Left kidney (tissue), 2 donors: ENCODE data around the gene NEDD8. TPM values are rescaled to one million over a fixed set of nuclear protein-coding genes. Genes with fewer than 3 reads are reported as not detected.
"Not testable (repeated sequence)": the region's sequence is repeated elsewhere in the genome, so short reads cannot be mapped to it uniquely, and the experiment has no call there.

Experiments used
- DNase-seq: peaks from one replicate; pipeline ENCODE4 v3.0.0-alpha.2; 2013
- polyA plus RNA-seq: library from polyadenylated mRNA; unstranded; fragments of 120-200 nt; gene quantifications from one replicate; pipeline ENCODE4 v1.2.1, GENCODE V29; 2013; ENCODE audit not compliant: insufficient read length

NEDD8 gene
- polyA plus RNA-seq, 1 donor: 231 TPM

GRCh38 chr14:24202538-24202937 lies 29.6 kb downstream of the NEDD8 start:
- DNase-seq: not testable (repeated sequence)

DNA sequence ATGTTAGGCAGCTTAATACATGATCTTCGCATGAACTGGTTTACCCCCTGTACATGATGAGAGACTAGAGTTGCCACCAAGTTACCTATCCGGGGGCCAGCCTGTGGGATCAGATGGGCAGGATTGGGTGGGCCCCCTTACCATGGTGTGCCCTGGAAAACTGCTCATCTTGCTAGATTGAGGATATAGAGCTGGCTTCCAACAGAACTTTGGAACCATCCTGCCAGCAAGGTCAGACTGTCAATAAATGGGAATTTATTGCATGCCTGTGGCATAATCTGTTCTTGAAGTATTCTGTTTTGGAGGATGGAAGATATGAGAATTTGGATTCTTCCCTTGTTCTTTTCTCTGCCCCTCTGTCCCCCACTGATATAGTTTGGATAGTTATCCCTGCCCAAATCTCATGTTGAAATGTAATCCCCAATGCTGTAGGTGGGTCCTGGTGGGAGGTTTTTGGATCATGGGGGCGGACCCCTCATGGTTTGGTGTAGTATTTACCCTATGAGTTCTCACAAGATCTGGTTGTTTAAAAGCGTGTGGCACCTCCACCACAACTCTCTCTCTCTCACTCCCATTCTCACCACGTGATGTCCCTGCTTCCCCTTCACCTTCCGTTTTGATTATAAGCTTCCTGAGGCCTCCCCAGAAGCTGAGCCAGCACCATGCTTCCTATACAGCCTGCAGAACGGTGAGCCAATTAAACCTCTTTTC lies 33.2 kb downstream of the NEDD8 start:
- DNase-seq: no peak

- no peak for DNase-seq
These were observed 35.1 kb downstream of the NEDD8 start for GRCh38 chr14:24197056-24197450.

DNA sequence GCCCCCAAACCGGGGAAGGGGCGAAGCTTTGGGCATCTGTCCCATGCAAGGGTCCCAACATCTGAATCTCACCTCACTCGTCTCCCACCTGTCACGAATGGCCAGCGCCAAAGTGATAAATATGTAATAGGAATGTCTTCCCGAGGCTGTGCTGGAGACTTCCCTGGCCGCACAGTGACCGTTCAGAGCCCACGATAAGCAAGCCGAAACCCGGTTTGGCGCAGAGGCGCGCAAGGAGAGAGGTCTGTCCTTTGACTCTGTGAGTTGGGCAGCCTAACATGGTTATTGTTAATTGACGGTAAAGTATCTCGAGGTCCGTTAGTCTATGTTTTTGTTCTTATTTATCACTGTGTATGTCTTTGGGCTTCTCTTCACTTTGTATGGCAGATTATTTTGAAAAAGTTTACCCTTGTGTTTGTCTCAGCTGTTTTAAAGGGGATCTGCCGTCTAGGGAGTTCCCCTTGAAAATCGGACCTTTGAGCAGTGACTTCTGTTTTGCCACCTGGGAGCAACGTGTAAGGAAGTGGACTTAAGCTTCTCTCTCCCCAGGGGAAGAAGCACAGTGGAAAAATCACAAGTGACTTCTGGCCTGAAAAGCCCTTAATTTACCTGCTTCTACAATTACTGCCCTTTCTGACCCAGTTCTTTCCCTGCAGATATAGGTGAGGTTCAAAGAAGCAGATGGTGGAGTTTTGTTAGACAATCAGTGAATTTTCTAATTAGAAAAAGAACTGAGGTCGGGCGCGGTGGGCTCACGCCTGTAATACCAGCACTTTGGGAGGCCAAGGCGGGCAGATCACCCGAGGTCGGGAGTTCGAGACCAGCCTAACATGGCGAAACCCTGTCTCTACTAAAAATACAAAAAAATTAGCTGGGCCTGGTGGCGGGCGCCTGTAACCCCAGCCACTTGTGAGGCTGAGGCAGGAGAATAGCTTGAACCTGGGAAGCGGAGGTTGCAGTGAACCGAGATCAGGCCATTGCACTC lies 35.8 kb downstream of the NEDD8 start:
- peak; percentile 5 for DNase-seq

- peak; percentile 86 for DNase-seq
These were observed 36.7 kb downstream of the NEDD8 start, which contains the start of gene TM9SF1 for GRCh38 chr14:24195186-24196070. Gene TM9SF1, minus strand, starts transcription at chr14:24195441. Its CDS starts 422 bp downstream, at chr14:24195019.

DNA sequence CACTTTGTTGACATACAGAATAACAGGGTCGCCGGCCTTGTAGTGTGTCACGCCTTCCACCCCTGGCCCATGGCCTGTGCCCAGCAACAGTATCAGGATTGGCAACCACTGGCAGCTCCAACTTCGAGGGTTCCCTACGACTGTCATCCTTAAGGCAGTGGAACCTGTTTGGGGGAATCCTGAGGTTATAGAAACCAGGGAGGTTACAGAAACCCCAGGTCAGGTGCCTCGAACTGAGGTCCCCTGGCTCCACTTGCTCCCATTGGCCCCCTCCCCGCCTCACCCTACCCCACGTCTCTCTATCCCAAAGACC lies 37.3 kb downstream of the NEDD8 start:
- no peak for DNase-seq

- no peak for DNase-seq
These were observed 37.8 kb downstream of the NEDD8 start for GRCh38 chr14:24194186-24194872.

DNA sequence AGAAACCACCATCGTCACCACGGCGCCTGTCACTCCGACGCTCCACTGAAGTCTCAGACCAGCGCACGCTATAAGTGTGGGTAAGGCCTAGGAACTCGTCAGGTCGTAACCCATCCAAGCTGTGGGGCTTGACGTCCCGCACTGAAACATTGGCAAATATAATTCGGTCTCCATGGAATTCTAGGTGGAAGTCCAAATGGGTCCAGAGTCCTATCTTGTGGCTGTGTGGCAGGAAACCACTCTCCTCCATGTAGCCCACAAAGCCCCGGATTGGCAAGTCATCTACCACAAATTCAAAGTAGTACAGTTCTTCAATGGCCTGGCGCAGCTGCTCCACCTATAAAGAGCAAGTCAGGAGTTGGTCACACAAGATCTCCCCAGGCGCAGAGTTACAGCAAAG lies 39.2 kb downstream of the NEDD8 start:
- no peak for DNase-seq

- DNase-seq: no peak
These were observed 41.8 kb downstream of the NEDD8 start for GRCh38 chr14:24190416-24190815.

GRCh38 chr14:24189460-24189859 lies 42.7 kb downstream of the NEDD8 start:
- no peak for DNase-seq

DNA sequence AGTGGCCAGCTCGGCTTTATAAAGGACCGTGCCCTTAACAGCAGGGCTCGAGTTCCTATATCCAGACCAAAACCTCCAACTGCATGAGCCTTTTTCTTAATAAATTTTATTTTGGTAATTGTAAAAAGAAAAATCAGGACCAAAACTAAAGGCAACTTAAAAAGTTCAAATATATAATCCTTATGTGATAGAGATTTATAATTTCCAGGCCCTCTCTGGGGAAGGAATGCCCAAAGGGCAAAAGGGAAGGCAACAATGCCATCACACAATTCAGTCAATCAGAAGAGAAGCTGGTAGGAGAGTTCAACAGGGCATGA lies 43.1 kb downstream of the NEDD8 start:
- no peak for DNase-seq

- DNase-seq: peak; percentile 96
These were observed 43.7 kb downstream of the NEDD8 start, which contains the start of gene IPO4 for GRCh38 chr14:24188251-24189058. Gene IPO4, minus strand, starts transcription at chr14:24188816. Its CDS starts 29 bp downstream, at chr14:24188787.

GRCh38 chr14:24187539-24187915 lies 44.6 kb downstream of the NEDD8 start:
- no peak for DNase-seq

DNA sequence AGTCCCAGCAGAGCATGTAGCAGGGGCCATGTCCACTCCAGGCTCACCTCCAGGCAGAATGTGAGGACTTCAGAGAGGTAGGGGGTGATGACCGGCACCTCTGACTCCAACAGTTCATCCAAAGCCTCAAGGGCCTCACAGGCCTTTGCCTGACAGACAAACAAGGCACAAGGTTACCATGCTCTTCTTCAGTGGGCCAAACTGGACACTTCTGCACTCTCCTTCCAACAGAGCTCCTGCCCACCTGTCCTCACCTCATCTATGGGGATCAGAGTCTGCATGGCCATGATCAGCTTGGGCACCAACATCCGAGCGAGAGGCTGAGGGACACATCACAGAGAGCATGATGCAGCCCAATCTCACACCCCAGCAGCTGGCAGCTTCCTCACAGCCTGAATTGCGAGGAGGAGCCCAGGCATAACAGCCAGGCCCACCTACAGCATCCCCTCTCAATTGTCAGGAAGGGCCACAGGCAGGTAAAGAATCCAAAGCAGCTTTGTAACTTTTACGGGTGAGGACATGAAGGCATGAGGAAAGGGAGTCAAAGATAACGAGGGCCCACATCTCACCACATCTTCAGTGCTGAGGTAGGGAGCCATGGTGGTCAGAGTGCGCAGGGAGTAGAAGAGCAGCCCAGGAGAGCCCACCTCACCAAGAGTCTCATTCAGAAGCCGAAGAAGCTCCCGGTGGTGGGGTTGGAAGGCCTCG lies 45.2 kb downstream of the NEDD8 start:
- no peak for DNase-seq

GRCh38 chr14:24185741-24186140 lies 46.4 kb downstream of the NEDD8 start:
- no peak for DNase-seq

- DNase-seq: no peak
These were observed 47.1 kb downstream of the NEDD8 start for GRCh38 chr14:24185026-24185425.

- no peak for DNase-seq
These were observed 47.8 kb downstream of the NEDD8 start for GRCh38 chr14:24184104-24184970.

GRCh38 chr14:24183014-24183481 lies 49.1 kb downstream of the NEDD8 start:
- DNase-seq: no peak
